Endothelial cell of umbilical vein (primary cell): ENCODE results near the gene WHRN. TPM values are rescaled to one million over a fixed set of nuclear protein-coding genes. Genes with fewer than 3 reads are reported as not detected.

ENCODE experiments used
- BruUV-seq: library from RNA; stranded (reverse); fragments of 400-500 nt; replicated peaks from 2 replicates; lab custom pipeline; 2021; lab: Mats Ljungman, UMichigan
- CTCF ChIA-PET: fragments of 300-600, 350-600 bp; sonication (Branson Sonifier 250); formaldehyde crosslinking; loops from one replicate; lab custom pipeline; 2021; ENCODE audit warnings: antibody characterized with exemption, inconsistent platforms; lab: Charles Lee
- POLR2A ChIA-PET: fragments of 300-600, 350-600 bp; sonication (Branson Sonifier 250); formaldehyde crosslinking; loops from one replicate; lab custom pipeline; 2021; ENCODE audit warnings: antibody characterized with exemption, inconsistent platforms; lab: Charles Lee
- DNase-seq: peaks from one replicate; pipeline ENCODE4 v3.0.0-alpha.2; 2011; ENCODE audit warnings: low read depth, low spot score
- FAIRE-seq: peaks from 2 replicates; lab custom pipeline; 2011; peaks lifted over from hg19 to GRCh38; lab: Jason Lieb, UNC
- H2AFZ ChIP-seq: 2 replicates; pipeline ENCODE4 v1.6.0; 2012; ENCODE audit warnings: low read depth, low read length, control low read depth, inconsistent platforms
- H3K27ac ChIP-seq: 2 replicates; pipeline ENCODE4 v1.5.1; 2011; ENCODE audit warnings: low read depth, mild to moderate bottlenecking, control low read depth, low read length, moderate library complexity; ENCODE audit not compliant: insufficient read depth
- H3K27me3 ChIP-seq, 2 experiments: 2 replicates each; pipeline versions ENCODE4 v1.6.0 to v1.6.1; 2011; ENCODE audit warnings: low read length in 2 of 2, mixed read lengths in 1 of 2; ENCODE audit not compliant: control insufficient read depth in 2 of 2, insufficient read depth in 2 of 2
- H3K36me3 ChIP-seq, 2 experiments: 2 replicates in 1 of 2; 3 replicates in 1 of 2; pipeline ENCODE4 v1.5.1; 2011; ENCODE audit warnings: low read length in 2 of 2, mild to moderate bottlenecking in 1 of 2, moderate library complexity in 1 of 2; ENCODE audit not compliant: control insufficient read depth in 2 of 2, insufficient read depth in 2 of 2; ENCODE audit errors: extremely low read depth in 1 of 2
- H3K4me1 ChIP-seq: 3 replicates; pipeline ENCODE4 v1.5.1; 2011; ENCODE audit warnings: mild to moderate bottlenecking, low read length; ENCODE audit not compliant: control insufficient read depth, insufficient read depth; ENCODE audit errors: extremely low read depth
- H3K4me2 ChIP-seq: 2 replicates; pipeline ENCODE4 v1.6.1; 2011; ENCODE audit warnings: low read length, control low read depth, mixed read lengths; ENCODE audit not compliant: insufficient read depth
- H3K4me3 ChIP-seq, 3 experiments: fragments of 200-600 bp in 1 of 3; sonication (generic), shearing (Covaris generic) in 1 of 3; replicated peaks in 1 of 3; 2 replicates each; pipeline ENCODE4 v1.5.1; 2011 to 2016; ENCODE audit warnings: control low read depth in 3 of 3, low read length in 3 of 3, mild to moderate bottlenecking in 2 of 3, inconsistent platforms in 1 of 3, low read depth in 1 of 3, moderate library complexity in 1 of 3; ENCODE audit not compliant: insufficient read depth in 1 of 3
- H3K79me2 ChIP-seq: 2 replicates; pipeline ENCODE4 v1.6.0; 2012; ENCODE audit warnings: low read length, inconsistent platforms; ENCODE audit not compliant: control insufficient read depth, insufficient read depth
- H3K9ac ChIP-seq: replicated peaks from 2 replicates; pipeline ENCODE3; 2011; ENCODE audit warnings: low read length, control low read depth; ENCODE audit not compliant: insufficient read depth; ENCODE audit errors: extremely low read depth
- H3K9me1 ChIP-seq: replicated peaks from 3 replicates; pipeline ENCODE4 v1.6.0; 2011; ENCODE audit warnings: mild to moderate bottlenecking, low read length; ENCODE audit not compliant: control insufficient read depth, insufficient read depth; ENCODE audit errors: extremely low read depth
- H3K9me3 ChIP-seq: replicated peaks from 2 replicates; pipeline ENCODE4 v1.5.1; 2012; ENCODE audit warnings: low read length, inconsistent platforms; ENCODE audit not compliant: control insufficient read depth, insufficient read depth
- H4K20me1 ChIP-seq: replicated peaks from 2 replicates; pipeline ENCODE3; 2011; ENCODE audit warnings: mild to moderate bottlenecking, low read length; ENCODE audit not compliant: control insufficient read depth, insufficient read depth; ENCODE audit errors: extremely low read depth
- CTCF ChIP-seq, 2 donors: IDR thresholded peaks; 1 replicate in 1 of 2; 2 replicates in 1 of 2; pipeline ENCODE4 v1.5.1; 2011; ENCODE audit warnings: low read length in 2 of 2, mild to moderate bottlenecking in 2 of 2, moderate library complexity in 2 of 2, control low read depth in 1 of 2, inconsistent platforms in 1 of 2, low read depth in 1 of 2; ENCODE audit not compliant: insufficient read depth in 1 of 2; ENCODE audit errors: extremely low read depth in 1 of 2
- EZH2 ChIP-seq: IDR thresholded peaks from 2 replicates; pipeline ENCODE4 v1.6.1; 2012; ENCODE audit warnings: borderline replicate concordance, low read depth, mild to moderate bottlenecking, moderate library complexity, low read length, inconsistent platforms; ENCODE audit not compliant: severe bottlenecking
- FOS ChIP-seq: IDR thresholded peaks from 2 replicates; pipeline ENCODE4 v1.6.1; 2011; ENCODE audit warnings: mild to moderate bottlenecking, low read length, moderate library complexity, borderline replicate concordance; ENCODE audit not compliant: insufficient read depth
- GATA2 ChIP-seq: IDR thresholded peaks from 2 replicates; pipeline ENCODE4 v1.7.0; 2011; ENCODE audit warnings: low read depth, mild to moderate bottlenecking, moderate library complexity, mixed read lengths, low read length; ENCODE audit not compliant: insufficient read length, insufficient read depth
- JUN ChIP-seq: IDR thresholded peaks from 2 replicates; pipeline ENCODE4 v1.6.1; 2011; ENCODE audit warnings: borderline replicate concordance, low read depth; ENCODE audit not compliant: insufficient read length, insufficient read depth
- MAX ChIP-seq: IDR thresholded peaks from 2 replicates; pipeline ENCODE4 v1.6.1; 2011; ENCODE audit not compliant: insufficient read depth, insufficient read length
- MYC ChIP-seq: IDR thresholded peaks from one replicate; pipeline ENCODE4 v1.6.1; 2011; ENCODE audit warnings: mild to moderate bottlenecking, low read depth, low read length
- POLR2A ChIP-seq: IDR thresholded peaks from 2 replicates; pipeline ENCODE4 v1.6.1; 2012; ENCODE audit warnings: low read depth, mild to moderate bottlenecking, control low read depth, low read length
- POLR2AphosphoS5 ChIP-seq: IDR thresholded peaks from 2 replicates; pipeline ENCODE4 v1.6.1; 2012; ENCODE audit warnings: low read depth, mild to moderate bottlenecking, control low read depth, low read length, moderate library complexity; ENCODE audit not compliant: insufficient read depth
- dilution Hi-C: fragments of 300-500 bp; cut with MboI; formaldehyde crosslinking; loops from one replicate; pipeline ENCODE4 v1.15.0; 2019; ENCODE audit warnings: low sequenced_read_pairs; ENCODE audit not compliant: extremely low pct_ligation_motif_present
- intact Hi-C: fragments of 100-400 bp; cut with micrococcal nuclease; formaldehyde crosslinking; loops from one replicate; pipeline ENCODE4 v1.10.0; 2022
- polyA plus RNA-seq, 4 experiments: library from polyadenylated mRNA; depleted of rRNA in 3 of 4; stranded (reverse) in 3 of 4; unstranded in 1 of 4; fragments of >200 nt; gene quantifications; 2 replicates each; pipeline versions ENCODE4 v1.2.1 to v1.2.3, GENCODE V29; 2011 to 2012; ENCODE audit warnings: missing spikeins in 1 of 4
- total RNA-seq: library from RNA; stranded (reverse); gene quantifications from 2 replicates; pipeline ENCODE4 v1.2.3, GENCODE V29; 2021

WHRN gene
- total and polyA plus RNA-seq, 2 donors (not counting 3 experiments of a cell fraction or from before 2014, with no cell fraction given): 0.35 to 0.69 TPM

GRCh38 chr9:114408645-114409044 is 96.6 kb downstream of the WHRN start:
- Histone ChIP-seq H3K4me2 (no peak overlapping the region), H3K4me1 (no peaks in the 10 kb centered on the region), H3K79me2 (no peaks in the 10 kb centered on the region), H4K20me1 (no peaks in the 10 kb centered on the region), H3K4me3 (no peak overlapping the region), H3K9ac (no peak overlapping the region), H3K27ac (no peak overlapping the region), H3K9me3 (no peaks in the 10 kb centered on the region), H3K27me3 (peaks cover 0 to 2% of the 10 kb centered on the region in 2 experiments), H3K36me3 (no peaks in the 10 kb centered on the region), H2AFZ (no peak overlapping the region), H3K9me1 (no peaks in the 10 kb centered on the region)
- TF ChIP-seq GATA2 (no peak), MAX (no peak), FOS (no peak), JUN (no peak), EZH2 (no peak), CTCF (IDR thresholded peaks at IDR 0.05; ENCODE audit: extremely low read depth in 1 of 2, insufficient read depth in 1 of 2, low read depth in 1 of 2, low read length in 2 of 2) (no peak), POLR2A (no peak), POLR2AphosphoS5 (no peak), MYC (no peak)
- intact Hi-C loops (loop anchor here (5.0 kb wide), 1 partner anchor 1114 kb away; no protein-coding TSS in a partner anchor), dilution Hi-C loops (no loop called here)
- BruUV-seq: no TSS peak
- CTCF ChIA-PET: interaction anchor here (0.8 to 9.5 kb wide), 7 partner anchors 11 to 606 kb away, joined by 3 to 397 read pairs (median 3); partner anchors contain the start of gene TEX53
- POLR2A ChIA-PET: no interaction called here
- DNase-seq (no peak), FAIRE-seq (no peak)
